Measurements from ENCODE around the gene HSPA8. TPM values are rescaled to one million over a fixed set of nuclear protein-coding genes. Genes with fewer than 3 reads are reported as not detected.
"Not testable (repeated sequence)": the region's sequence is repeated elsewhere in the genome, so short reads cannot be mapped to it uniquely, and the experiment has no call there.

The HSPA8 gene
- total and polyA plus RNA-seq, 2 donors (not counting 1 experiment from before 2014, with no cell fraction given), result 480 to 738 TPM

- no peaks in the 10 kb centered on the region for H3K9me3 Mint-ChIP-seq (ENCODE audit: insufficient read depth)
- no peaks in the 10 kb centered on the region for H3K27me3 Mint-ChIP-seq
- H3K4me2 ChIP-seq (replicated peaks; ENCODE audit: low read depth, low read length, poor library complexity, severe bottlenecking), result peak overlapping the region; percentile 91
- DNase-seq (peak; percentile 38), ATAC-seq (ENCODE audit: low read depth) (no peak)
- H3K27ac ChIP-seq (ENCODE audit: low read length in 2 of 2), result peak overlapping the region; percentile 25 to 99
- ChIA-PET POLR2A (interaction anchor here (0.6 to 1.2 kb wide), 2 partner anchors 9 to 29 kb away, joined by 3 to 5 read pairs; no protein-coding TSS in a partner anchor), CTCF (interaction anchor here (0.8 to 4.1 kb wide), 7 partner anchors 9 to 197 kb away, joined by 3 to 18 read pairs (median 4); no protein-coding TSS in a partner anchor)
- peak overlapping the region; percentile 99 for H3K9ac ChIP-seq (ENCODE audit: low read length)
- no peak overlapping the region for H2AFZ ChIP-seq (ENCODE audit: insufficient read depth, low read depth, low read length, poor library complexity, severe bottlenecking)
- peaks cover 15 to 61% of the 10 kb centered on the region in 2 experiments for H3K36me3 ChIP-seq (replicated peaks in 1 of 2; ENCODE audit: control extremely low read depth in 1 of 2, control insufficient read depth in 1 of 2, extremely low read depth in 1 of 2, insufficient read depth in 2 of 2, low read length in 1 of 2)
- H3K79me2 ChIP-seq (ENCODE audit: control insufficient read depth, insufficient read depth, low read length), result peaks cover 66% of the 10 kb centered on the region
- H3K4me1 Mint-ChIP-seq, result peaks cover 80% of the 10 kb centered on the region
- TF ChIP-seq CTCF (IDR thresholded peaks at IDR 0.05), result no peak
- no peak for TF ChIP-seq EZH2 (IDR thresholded peaks at IDR 0.05; ENCODE audit: borderline replicate concordance, insufficient read depth, low read depth, low read length, poor library complexity, severe bottlenecking)
- H3K27me3 ChIP-seq (replicated peaks in 1 of 4; ENCODE audit: control extremely low read depth in 1 of 4, control insufficient read depth in 3 of 4, insufficient read depth in 4 of 4, low read length in 3 of 4), result no peaks in the 10 kb centered on the region
- intact Hi-C loops (cut with micrococcal nuclease), result loop anchor here (5.0 kb wide), 1 partner anchor 42 kb away; no protein-coding TSS in a partner anchor
- peak overlapping the region; percentile 99 for H3K4me3 Mint-ChIP-seq
- peaks cover 72 to 74% of the 10 kb centered on the region in 2 donors for H3K4me1 ChIP-seq (ENCODE audit: control insufficient read depth in 2 of 2, insufficient read depth in 2 of 2, low read length in 2 of 2)
- H3K27ac Mint-ChIP-seq, result peak overlapping the region; percentile 100
- WGBS (ENCODE audit: insufficient coverage), result 0% methylated on average over 5 of the region's 8 CpGs
- H4K20me1 ChIP-seq (ENCODE audit: control insufficient read depth, insufficient read depth, low read length, poor library complexity, severe bottlenecking), result peaks cover 63% of the 10 kb centered on the region
- H3K4me3 ChIP-seq (ENCODE audit: control extremely low read depth in 1 of 5, extremely low read depth in 1 of 5, insufficient read depth in 1 of 5, low read depth in 2 of 5, low read length in 4 of 5), result peak overlapping the region; percentile 90 to 100 (median 96)
- H3K9me3 ChIP-seq (ENCODE audit: control extremely low read depth in 1 of 3, control insufficient read depth in 2 of 3, insufficient read depth in 1 of 3, low read length in 2 of 3), result no peaks in the 10 kb centered on the region
Measured at GRCh38 chr11:123060277-123061000, 1.5 kb downstream of the HSPA8 start.

DNA sequence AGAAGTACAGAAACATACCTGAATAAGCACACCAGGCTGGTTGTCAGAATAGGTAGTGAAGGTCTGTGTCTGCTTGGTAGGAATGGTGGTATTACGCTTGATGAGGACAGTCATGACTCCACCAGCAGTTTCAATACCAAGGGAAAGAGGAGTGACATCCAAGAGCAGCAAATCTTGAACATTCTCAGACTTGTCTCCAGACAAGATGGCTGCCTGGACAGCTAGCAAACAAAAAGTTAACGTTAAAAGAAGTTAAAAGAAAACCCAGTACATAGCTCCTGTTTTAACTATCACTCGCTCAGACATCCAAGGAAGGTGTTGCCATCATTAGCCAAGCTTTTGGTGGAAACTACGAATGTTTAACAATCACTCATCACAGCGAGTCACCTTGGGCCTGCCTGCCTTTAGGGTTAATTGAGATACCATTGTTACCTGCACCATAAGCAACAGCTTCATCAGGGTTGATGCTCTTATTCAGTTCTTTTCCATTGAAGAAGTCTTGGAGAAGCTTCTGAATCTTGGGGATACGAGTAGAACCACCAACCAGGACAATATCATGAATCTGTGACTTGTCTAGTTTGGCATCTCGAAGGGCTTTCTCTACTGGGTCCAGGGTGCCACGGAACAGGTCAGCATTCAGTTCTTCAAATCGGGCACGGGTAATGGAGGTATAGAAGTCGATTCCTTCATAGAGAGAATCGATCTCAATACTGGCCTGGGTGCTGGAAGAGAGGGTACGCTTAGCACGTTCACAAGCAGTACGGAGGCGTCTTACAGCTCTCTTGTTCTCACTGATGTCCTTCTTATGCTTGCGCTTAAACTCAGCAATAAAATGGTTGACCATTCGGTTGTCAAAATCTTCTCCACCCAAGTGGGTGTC is 2.7 kb downstream of the HSPA8 start:
- H3K27ac Mint-ChIP-seq, result peak overlapping the region; percentile 100
- peaks cover 72% of the 10 kb centered on the region for H4K20me1 ChIP-seq (ENCODE audit: control insufficient read depth, insufficient read depth, low read length, poor library complexity, severe bottlenecking)
- H3K9ac ChIP-seq (ENCODE audit: low read length), result peak overlapping the region; percentile 99
- H3K79me2 ChIP-seq (ENCODE audit: control insufficient read depth, insufficient read depth, low read length), result peaks cover 54% of the 10 kb centered on the region
- H3K4me3 Mint-ChIP-seq, result peak overlapping the region; percentile 99
- peaks cover 84% of the 10 kb centered on the region for H3K4me1 Mint-ChIP-seq
- peak overlapping the region in 4 of 5 experiments; percentile 90 to 100 (median 97) for H3K4me3 ChIP-seq (ENCODE audit: control extremely low read depth in 1 of 5, extremely low read depth in 1 of 5, insufficient read depth in 1 of 5, low read depth in 2 of 5, low read length in 4 of 5)
- POLR2A ChIA-PET; H3K9me3 Mint-ChIP-seq (ENCODE audit: insufficient read depth); intact Hi-C loops (cut with micrococcal nuclease); ATAC-seq (ENCODE audit: low read depth); H3K9me3 ChIP-seq (ENCODE audit: control extremely low read depth in 1 of 3, control insufficient read depth in 2 of 3, insufficient read depth in 1 of 3, low read length in 2 of 3); H3K27me3 ChIP-seq (replicated peaks in 1 of 4; ENCODE audit: control extremely low read depth in 1 of 4, control insufficient read depth in 3 of 4, insufficient read depth in 4 of 4, low read length in 3 of 4); H3K27me3 Mint-ChIP-seq; H2AFZ ChIP-seq (ENCODE audit: insufficient read depth, low read depth, low read length, poor library complexity, severe bottlenecking): not testable (repeated sequence)
- peaks cover 62 to 67% of the 10 kb centered on the region in 2 donors for H3K4me1 ChIP-seq (ENCODE audit: control insufficient read depth in 2 of 2, insufficient read depth in 2 of 2, low read length in 2 of 2)
- H3K4me2 ChIP-seq (replicated peaks; ENCODE audit: low read depth, low read length, poor library complexity, severe bottlenecking), result peak overlapping the region; percentile 91
- DNase-seq, result peak; percentile 25
- peaks cover 15 to 64% of the 10 kb centered on the region in 2 experiments for H3K36me3 ChIP-seq (replicated peaks in 1 of 2; ENCODE audit: control extremely low read depth in 1 of 2, control insufficient read depth in 1 of 2, extremely low read depth in 1 of 2, insufficient read depth in 2 of 2, low read length in 1 of 2)
- CTCF ChIA-PET, result interaction anchor here (0.6 to 4.1 kb wide), 4 partner anchors 9 to 220 kb away, joined by 3 to 18 read pairs (median 4); no protein-coding TSS in a partner anchor
- WGBS (ENCODE audit: insufficient coverage), result 48% methylated on average over 17 of the region's 18 CpGs
- peak overlapping the region in 1 of 2 donors; percentile 99 for H3K27ac ChIP-seq (ENCODE audit: low read length in 2 of 2)
